DND-41 (cell line): Measurements from ENCODE around the gene EMCN.

Experiments
- ATAC-seq: fragments of 200-7000 bp; cut with Tn5 transposase; 3 replicates; pipeline ENCODE4 v1.9.1; 2021; ENCODE audit warnings: low read depth; ENCODE audit not compliant: insufficient read depth
- DNase-seq: peaks from one replicate; pipeline ENCODE4 v3.0.0-alpha.2; 2020
- H2AFZ ChIP-seq: 2 replicates; pipeline ENCODE4 v1.6.0; 2012; ENCODE audit warnings: low read depth, low read length
- H3K27ac ChIP-seq: 2 replicates; pipeline ENCODE4 v1.5.1; 2012; ENCODE audit warnings: low read length, inconsistent platforms
- H3K27me3 ChIP-seq: fragments of 200-600 bp; sonication (generic); 2 replicates; pipeline ENCODE4 v1.6.0; 2012; ENCODE audit warnings: low read length, mild to moderate bottlenecking, inconsistent platforms; ENCODE audit not compliant: insufficient read depth, poor library complexity
- H3K36me3 ChIP-seq: 2 replicates; pipeline ENCODE4 v1.5.1; 2012; ENCODE audit warnings: low read length, inconsistent platforms; ENCODE audit not compliant: insufficient read depth
- H3K4me1 ChIP-seq: 2 replicates; pipeline ENCODE4 v1.5.1; 2012; ENCODE audit warnings: mild to moderate bottlenecking, low read length; ENCODE audit not compliant: insufficient read depth
- H3K4me2 ChIP-seq: 2 replicates; pipeline ENCODE4 v1.6.0; 2012; ENCODE audit warnings: mild to moderate bottlenecking, moderate library complexity, low read length, inconsistent platforms; ENCODE audit not compliant: insufficient read depth
- H3K4me3 ChIP-seq, 2 experiments: fragments of 200-600 bp in 1 of 2; shearing (Covaris generic) in 1 of 2; 2 replicates each; pipeline ENCODE4 v1.5.1; 2012 to 2016; ENCODE audit warnings: inconsistent platforms in 2 of 2, low read length in 2 of 2, mild to moderate bottlenecking in 2 of 2, low read depth in 1 of 2, moderate library complexity in 1 of 2
- H3K79me2 ChIP-seq: 2 replicates; pipeline ENCODE4 v1.6.0; 2012; ENCODE audit warnings: low read length, inconsistent platforms; ENCODE audit not compliant: insufficient read depth
- H3K9ac ChIP-seq: 2 replicates; pipeline ENCODE4 v1.6.0; 2012; ENCODE audit warnings: low read depth, mild to moderate bottlenecking, inconsistent platforms, low read length, moderate library complexity
- H3K9me3 ChIP-seq: 2 replicates; pipeline ENCODE4 v1.5.1; 2012; ENCODE audit warnings: low read length, moderate library complexity, mild to moderate bottlenecking, inconsistent platforms; ENCODE audit not compliant: insufficient read depth, severe bottlenecking
- H4K20me1 ChIP-seq: 2 replicates; pipeline ENCODE4 v1.6.0; 2012; ENCODE audit warnings: low read length; ENCODE audit not compliant: insufficient read depth
- EZH2 ChIP-seq: IDR thresholded peaks from 3 replicates; pipeline ENCODE4 v1.6.1; 2012; ENCODE audit warnings: borderline replicate concordance, low read depth, mild to moderate bottlenecking, moderate library complexity, low read length, inconsistent platforms; ENCODE audit not compliant: severe bottlenecking
- TF ChIP-seq, protein P1 (sequence below): IDR thresholded peaks from 2 replicates; pipeline ENCODE4 v1.5.1; 2012; ENCODE audit warnings: borderline replicate concordance, low read length, moderate library complexity, mild to moderate bottlenecking; ENCODE audit not compliant: poor library complexity, severe bottlenecking; ENCODE audit errors: extremely low read depth

Gene EMCN

DNA sequence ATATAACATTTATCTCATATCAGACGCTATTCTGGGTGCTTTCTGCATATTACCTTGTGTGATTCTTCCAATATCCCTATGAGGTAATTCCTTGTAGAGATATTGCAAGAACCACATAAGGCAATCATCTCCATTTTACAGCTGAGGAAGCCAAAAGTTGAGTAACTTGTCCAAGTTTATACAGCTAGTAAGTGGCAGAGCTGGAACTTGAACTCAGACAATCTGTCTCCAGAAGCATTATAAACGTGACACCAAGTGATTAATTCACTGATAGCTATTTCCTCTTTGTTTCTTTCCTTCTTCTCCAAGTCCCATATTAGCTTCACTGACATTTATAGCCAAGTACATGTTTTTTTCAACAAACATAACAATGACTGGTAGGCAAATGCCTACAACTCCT is 7.3 kb downstream of the EMCN start:
- Histone ChIP-seq H3K4me1 (no peaks in the 10 kb centered on the region), H2AFZ (no peak overlapping the region), H3K79me2 (no peaks in the 10 kb centered on the region), H3K9me3 (no peaks in the 10 kb centered on the region), H3K9ac (no peak overlapping the region), H3K27ac (no peak overlapping the region), H3K36me3 (no peaks in the 10 kb centered on the region), H3K27me3 (no peaks in the 10 kb centered on the region), H4K20me1 (no peaks in the 10 kb centered on the region), H3K4me3 (no peak overlapping the region), H3K4me2 (no peak overlapping the region)
- no peak for ATAC-seq
- TF ChIP-seq, protein P1, sequence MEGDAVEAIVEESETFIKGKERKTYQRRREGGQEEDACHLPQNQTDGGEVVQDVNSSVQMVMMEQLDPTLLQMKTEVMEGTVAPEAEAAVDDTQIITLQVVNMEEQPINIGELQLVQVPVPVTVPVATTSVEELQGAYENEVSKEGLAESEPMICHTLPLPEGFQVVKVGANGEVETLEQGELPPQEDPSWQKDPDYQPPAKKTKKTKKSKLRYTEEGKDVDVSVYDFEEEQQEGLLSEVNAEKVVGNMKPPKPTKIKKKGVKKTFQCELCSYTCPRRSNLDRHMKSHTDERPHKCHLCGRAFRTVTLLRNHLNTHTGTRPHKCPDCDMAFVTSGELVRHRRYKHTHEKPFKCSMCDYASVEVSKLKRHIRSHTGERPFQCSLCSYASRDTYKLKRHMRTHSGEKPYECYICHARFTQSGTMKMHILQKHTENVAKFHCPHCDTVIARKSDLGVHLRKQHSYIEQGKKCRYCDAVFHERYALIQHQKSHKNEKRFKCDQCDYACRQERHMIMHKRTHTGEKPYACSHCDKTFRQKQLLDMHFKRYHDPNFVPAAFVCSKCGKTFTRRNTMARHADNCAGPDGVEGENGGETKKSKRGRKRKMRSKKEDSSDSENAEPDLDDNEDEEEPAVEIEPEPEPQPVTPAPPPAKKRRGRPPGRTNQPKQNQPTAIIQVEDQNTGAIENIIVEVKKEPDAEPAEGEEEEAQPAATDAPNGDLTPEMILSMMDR, result no peak
- TF ChIP-seq EZH2, result no peak
- no peak for DNase-seq

DNA sequence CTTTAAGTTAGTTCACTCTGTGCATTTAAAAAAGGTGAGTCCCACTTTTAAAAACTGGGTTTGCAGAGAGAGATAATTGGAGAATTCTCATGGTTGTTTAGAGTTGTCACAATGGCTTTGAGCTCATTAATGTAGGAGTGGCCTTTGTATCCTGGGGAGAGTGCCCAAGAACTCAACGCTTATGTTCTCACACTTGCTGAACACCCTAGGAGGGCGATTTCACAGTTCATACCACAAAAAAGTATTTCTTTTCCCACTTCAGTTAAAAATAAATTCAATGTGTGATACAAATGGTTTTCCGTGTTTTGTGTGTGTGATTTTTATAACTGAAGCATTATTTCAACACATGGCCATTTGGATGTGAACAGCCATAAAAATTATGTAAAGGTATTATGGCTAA is 8.4 kb downstream of the EMCN start:
- no peaks in the 10 kb centered on the region for H3K4me1 ChIP-seq
- no peaks in the 10 kb centered on the region for H3K9me3 ChIP-seq
- H4K20me1 ChIP-seq, result no peaks in the 10 kb centered on the region
- H3K27ac ChIP-seq, result no peak overlapping the region
- H3K79me2 ChIP-seq, result no peaks in the 10 kb centered on the region
- H3K9ac ChIP-seq, result no peak overlapping the region
- H3K36me3 ChIP-seq, result no peaks in the 10 kb centered on the region
- no peak overlapping the region for H3K4me2 ChIP-seq
- ATAC-seq, result no peak
- TF ChIP-seq, protein P1, result no peak
- TF ChIP-seq EZH2, result no peak
- H2AFZ ChIP-seq, result no peak overlapping the region
- no peak for DNase-seq
- H3K4me3 ChIP-seq, result no peak overlapping the region
- no peaks in the 10 kb centered on the region for H3K27me3 ChIP-seq

DNA sequence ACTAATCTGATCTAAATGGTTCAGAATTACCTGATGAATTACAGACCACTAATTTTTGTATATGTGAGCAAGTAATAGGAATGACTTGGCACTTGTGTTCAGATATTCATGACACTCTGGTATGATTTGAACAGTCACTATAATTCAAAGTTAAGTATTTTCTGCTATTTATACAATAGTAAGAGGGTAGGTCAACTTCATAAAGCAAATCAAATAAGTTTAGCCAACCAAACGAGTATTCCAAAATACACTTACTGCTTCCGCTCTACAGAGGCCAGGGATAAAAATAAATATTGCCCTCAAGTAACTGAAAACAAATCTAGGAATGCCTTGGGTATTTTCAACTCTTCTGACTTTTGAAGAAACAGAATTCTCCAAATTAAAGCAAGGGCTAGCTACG is 9.1 kb downstream of the EMCN start:
- Histone ChIP-seq H4K20me1 (no peaks in the 10 kb centered on the region), H3K36me3 (no peaks in the 10 kb centered on the region), H3K27me3 (no peaks in the 10 kb centered on the region), H2AFZ (no peak overlapping the region), H3K9me3 (no peaks in the 10 kb centered on the region), H3K4me3 (no peak overlapping the region), H3K4me2 (no peak overlapping the region), H3K9ac (no peak overlapping the region), H3K27ac (no peak overlapping the region), H3K4me1 (no peaks in the 10 kb centered on the region), H3K79me2 (no peaks in the 10 kb centered on the region)
- TF ChIP-seq EZH2, result no peak
- TF ChIP-seq, protein P1, result no peak
- DNase-seq (no peak), ATAC-seq (no peak)
